ENCODE data around the gene KIF3B.
A peak's percentile ranks its signal among the peaks of the same experiment; 100 is the strongest.
"Not testable (repeated sequence)": the region's sequence is repeated elsewhere in the genome, so short reads cannot be mapped to it uniquely, and the experiment has no call there.

Gene KIF3B

DNA sequence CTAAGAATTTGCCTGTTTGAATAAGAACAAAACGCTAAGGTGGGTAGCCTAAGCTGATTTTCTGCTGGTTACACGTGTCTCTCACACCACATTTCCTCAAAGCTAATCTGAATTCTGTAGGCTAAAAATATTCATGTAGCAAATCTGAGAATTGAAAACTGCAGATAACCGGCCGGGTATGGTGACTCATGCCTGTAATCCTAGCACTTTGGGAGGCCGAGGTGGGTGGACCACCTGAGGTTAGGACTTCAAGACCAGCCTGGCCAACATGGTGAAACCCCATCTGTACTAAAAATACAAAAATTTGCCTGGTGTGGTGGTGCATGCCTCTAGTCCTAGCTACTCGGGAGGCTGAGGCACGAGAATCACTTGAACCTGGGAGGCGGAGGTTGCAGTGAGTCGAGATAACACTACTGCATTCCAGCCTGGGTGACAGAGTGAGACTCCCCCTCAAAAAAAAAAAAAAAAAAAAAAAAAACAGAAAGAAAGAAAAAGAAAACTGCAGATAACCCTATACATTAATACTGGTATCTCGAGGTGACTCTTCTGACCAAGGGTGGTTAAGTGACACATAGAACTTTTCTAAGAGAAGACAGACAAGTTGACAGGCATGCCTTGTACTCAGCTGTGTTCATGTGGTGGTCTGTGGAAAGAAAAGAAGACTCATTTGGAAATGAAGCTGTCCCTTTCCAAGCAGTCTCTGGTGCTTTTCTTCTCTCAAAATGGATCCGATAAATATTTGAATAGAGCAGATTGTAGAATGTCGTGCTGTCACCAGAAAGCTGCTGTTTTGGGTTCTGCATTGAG is 55.9 kb downstream of the KIF3B start:
- peak; percentile 13 for DNase-seq

DNA sequence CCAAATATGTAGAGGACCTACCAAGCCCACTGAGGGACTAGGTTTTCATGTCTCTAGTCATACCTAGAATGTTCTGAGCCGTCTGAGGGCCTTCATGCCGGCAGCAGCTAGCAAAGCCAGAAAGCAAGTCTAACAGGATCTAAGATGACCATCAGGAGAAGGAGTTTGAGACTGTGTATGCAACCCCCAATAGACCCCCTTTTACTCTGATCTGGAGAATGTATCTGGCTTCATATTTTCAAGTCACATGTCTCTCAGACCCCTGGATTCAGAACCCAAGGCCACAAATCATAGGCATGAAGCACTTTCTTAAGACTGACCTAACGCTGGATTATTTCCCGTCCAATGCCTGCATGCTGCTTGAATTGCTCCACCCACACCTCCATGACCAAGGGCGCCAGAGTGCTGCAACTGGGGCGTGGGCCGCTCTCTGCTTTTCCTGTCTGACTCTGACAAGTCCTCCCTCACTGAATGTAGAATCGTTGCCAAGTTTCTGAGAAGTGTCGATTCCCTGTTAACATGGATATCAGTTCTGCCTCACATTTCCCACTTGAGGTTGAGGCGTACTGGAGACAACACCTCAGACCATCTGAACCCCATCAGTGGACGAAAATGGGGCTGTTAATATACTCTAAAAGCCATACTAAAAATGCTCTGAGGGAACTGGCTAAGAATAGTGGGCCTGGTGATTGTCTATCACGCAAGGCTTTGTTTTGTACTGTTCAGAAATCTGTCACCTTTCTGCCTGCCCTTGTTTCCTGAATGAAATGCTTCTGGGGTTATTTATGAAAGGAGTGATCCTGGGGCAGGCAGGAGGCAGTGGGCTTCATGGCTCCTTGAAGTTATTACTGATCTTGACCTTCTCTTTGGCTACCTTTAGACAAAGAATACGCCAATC is 56.8 kb downstream of the KIF3B start:
- peak; percentile 57 for DNase-seq

DNA sequence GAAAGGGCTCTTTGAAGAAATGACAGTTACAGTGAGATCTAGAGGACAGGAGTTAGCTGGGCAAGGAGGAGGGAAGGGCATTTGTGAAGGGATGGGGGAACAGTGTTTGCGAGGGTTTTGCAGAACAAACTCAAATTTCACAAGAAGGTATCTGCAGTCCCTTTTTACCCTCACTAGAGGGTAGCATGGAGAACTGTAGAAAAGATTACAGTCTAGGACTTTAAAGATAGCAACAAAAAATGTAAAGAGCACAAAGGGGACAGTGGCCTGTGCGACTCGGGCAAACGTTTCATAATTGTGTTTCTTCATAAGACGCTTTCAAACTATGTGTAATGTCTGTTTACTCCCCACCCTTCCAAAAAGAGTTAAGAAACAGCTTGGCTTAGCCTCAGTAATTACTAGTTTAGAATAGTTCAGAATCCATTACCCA is 59.5 kb downstream of the KIF3B start:
- peak; percentile 43 for DNase-seq

DNA sequence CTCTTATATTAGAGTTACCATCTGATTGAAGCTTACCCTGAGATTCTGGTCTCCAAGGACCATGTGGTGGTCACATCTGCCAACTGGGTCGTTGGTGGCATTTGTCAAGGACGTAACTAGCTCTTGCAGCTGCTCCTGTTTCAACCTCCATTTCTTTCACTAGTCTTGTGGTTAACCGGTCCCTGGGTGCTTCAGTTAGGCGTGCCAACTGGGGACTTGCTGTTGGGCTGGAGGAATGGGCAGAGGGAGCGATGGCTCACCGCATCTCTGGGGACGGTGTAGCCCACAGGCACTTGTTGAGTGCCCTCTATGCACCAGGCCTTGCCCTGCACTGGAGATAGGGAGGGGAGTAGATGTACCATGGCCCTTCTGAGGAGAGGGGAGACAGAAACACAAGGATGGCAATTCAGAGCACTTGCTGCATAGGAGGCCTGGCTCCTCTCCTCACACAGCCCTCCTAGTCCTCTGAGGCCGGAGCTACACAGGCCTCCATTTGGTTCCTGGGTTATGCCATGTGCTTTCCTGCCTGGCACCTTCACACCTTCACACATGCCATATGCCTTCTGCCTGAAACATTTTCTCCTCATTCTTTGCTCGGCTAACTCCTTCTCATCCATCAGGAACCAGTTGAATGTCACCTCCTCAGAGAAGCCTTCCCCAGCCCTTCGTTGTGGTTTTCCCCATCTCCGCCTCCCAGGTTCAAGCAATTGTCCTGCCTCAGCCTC is 60.6 kb downstream of the KIF3B start:
- DNase-seq, result no peak

DNA sequence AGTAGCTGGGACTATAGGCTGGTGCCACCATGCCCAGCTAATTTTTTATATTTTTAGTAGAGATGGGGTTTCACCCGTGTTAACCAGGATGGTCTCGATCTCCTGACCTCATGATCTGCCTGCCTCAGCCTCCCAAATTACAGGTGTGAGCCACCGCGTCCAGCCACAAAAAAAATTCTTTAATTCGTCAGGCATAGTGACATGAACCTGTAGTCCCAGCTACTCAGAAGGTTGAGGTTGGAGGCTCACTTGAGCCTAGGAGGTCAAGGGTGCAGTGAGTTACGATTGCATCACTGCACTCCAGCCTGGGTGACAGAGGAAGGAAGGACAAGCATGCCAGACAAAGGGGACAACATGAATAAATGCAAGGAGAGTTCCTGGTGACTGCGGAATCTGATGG is 61.2 kb downstream of the KIF3B start:
- no peak for DNase-seq

DNA sequence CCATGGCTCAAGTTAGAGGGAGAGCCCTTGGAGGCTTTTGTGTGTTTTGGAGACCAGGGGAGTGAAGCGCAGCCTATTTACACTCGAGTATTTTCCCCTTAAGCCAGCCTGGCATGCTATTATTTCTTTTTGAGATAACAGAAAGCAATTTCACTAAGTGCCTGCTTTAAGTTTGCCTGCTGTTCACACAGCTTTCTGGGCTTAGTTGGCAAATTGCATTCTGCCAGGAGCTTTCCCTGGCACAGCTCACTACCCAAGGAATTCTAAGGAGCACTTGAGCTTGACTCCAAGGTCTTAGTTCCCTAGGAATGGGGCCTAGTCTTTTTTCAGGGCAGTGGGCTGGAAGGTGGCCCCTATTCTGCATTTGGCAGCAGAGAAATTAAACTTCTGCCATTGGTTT is 61.7 kb downstream of the KIF3B start:
- DNase-seq, result no peak

DNA sequence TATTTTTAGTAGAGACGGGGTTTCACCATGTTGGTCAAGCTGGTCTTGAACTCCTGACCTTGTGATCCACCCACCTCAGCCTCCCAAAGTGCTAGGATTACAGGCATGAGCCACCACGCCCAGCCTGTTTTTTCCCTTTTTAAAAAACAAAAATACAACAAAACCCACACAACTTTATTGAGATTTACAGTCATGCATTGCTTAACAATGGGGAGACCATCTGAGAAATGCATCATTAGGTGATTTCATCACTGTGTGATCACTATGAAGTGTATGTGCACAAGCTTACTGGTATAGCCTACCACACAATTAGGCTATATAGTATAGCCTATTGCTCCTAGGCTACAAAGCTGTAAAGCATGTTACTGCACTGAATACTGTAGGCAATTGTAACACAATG is 63.6 kb downstream of the KIF3B start:
- DNase-seq, result not testable (repeated sequence)

DNA sequence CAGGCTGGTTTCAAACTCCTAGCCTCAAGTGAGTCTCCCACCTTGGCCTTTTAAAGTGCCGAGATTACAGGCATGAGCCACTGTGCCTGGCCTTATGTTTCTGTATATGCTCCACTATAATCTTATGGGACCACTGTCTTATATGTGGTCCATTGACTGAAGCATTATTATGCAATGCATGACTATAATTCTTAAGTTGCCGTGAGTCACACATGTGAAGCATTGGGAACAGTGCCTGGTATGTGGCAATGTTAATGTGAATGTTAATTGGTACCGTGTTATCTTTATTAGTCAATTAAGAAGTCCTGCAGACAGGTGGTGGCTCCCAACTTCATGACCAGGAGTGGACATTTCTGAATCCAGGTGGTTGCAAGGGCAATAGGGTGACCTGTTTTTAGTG is 66.0 kb downstream of the KIF3B start:
- no peak for DNase-seq

DNA sequence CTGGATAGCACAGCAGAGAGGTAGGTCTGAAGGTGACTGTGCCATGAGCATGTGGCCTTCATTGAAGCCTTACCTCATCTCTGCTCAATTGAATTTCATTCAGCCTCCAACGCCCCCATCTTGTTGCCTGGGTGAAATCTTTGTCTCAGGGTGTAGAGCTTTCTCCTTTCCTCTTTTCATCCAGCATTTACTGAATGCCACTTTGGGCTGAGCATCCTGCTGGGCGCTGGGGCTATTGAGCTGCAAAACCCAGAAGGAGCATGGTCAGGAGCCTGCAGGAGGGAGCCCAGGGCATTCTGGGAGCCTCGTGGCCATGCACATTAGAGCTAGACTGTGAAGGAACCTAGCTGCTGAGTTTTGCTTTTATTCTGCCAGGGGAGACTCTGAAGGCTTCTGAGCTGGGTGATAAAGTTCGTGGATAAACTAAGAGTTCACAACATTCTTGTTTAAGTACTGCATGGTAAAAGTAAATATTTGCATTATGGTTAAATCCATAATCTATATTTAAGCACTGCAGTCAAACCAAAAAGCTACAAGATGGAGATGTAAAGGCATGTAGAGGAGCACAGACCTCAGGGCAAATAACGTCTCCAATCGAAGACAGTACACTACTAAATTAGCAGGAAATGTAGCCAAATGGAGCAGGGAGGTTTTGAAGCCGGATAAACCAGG is 67.5 kb downstream of the KIF3B start:
- DNase-seq, result no peak

DNA sequence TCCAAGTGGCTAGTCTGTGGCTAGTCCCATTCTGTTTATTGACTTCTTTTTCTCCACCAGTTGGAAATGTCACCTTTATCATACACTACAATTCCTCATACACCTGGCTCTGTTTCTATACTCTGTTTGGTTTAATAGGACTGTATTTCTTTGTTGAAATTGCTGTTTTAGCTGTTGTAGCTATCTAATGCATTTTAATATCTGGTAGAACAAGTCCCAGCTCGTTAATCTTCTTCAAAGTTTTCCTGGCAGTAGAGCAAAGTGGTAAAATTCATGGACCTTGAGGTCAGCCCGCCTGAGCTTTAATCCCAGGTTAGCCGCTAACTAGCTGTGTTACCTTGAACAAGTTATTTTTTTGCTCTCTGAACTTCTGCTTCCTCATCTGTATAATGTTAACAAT is 70.8 kb downstream of the KIF3B start:
- no peak for DNase-seq

DNA sequence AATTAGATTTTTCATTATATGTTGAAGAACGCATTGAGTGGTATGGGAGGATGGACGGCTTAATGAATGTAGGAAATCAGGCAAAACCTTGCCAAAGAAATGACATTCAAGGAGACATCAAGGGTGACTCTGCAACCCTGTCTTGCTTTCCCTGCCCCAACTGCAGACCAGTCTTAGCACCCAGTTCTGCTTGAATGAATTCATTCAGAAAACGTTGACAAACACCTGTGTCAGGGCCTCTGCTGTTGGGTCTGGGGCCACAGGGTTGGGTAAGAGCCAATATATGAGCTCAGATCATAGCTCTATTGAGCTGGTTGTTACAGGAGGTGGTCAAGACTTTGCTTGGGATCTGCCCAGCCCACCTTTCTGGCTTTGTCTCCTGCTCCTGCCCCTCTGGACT is 73.0 kb downstream of the KIF3B start:
- no peak for DNase-seq

DNA sequence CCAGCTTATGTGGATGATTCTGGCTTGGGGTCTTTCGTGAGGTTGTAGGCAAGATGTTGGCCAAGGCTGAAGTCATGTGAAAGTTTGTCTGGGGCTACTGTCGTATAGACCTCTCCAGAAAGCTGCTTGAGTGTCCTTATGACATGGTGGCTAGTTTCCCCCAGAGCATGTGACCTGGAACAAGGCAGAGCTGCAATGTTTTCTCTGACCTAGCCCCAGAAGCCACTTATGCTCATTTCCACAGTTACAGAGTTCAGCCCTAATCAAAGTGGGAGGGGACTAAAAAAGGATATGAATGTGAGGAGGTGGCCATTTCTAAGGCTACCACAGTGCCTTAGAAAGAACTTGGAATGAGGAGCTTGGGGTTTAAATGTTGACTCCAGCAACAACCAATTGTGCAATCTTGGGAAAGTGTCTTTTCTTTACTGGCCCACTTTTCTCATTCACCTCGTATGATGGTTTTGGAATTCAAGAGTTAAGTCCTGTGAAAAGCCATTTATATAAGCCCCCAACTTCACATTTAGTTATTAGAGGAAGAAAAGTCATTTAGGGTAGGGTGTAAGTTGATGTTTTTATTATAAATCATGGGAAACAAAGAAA is 74.8 kb downstream of the KIF3B start:
- DNase-seq, result no peak

DNA sequence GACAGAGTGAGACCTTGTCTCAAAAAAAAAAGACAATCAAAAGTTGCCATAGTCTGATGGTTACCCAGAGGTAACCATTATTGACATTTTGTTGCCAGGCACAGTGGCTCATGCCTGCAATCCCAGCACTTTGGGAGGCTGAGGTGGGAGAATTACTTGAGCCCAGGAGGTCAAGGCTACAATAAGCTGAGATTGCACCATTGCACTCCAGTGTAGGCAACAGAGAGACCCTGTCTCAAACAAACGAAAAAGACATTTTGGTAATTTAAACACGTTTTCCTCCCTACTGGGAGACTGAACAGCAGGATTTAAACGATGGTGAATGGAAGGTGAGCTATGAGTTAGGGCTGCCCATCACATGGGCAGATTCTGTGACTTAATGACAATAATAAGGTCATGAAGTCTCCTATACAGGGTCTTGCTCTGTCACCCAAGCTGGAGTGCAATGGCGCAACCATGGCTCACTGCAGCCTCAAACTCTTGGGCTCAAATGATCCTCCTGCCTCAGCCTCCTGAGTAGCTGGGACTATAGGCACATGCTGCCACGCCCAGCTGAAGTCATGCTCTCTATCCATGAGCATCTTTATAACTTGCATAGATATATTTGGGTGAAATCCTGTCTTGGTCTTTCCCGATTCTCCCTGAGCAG is 76.5 kb downstream of the KIF3B start:
- DNase-seq, result no peak

DNA sequence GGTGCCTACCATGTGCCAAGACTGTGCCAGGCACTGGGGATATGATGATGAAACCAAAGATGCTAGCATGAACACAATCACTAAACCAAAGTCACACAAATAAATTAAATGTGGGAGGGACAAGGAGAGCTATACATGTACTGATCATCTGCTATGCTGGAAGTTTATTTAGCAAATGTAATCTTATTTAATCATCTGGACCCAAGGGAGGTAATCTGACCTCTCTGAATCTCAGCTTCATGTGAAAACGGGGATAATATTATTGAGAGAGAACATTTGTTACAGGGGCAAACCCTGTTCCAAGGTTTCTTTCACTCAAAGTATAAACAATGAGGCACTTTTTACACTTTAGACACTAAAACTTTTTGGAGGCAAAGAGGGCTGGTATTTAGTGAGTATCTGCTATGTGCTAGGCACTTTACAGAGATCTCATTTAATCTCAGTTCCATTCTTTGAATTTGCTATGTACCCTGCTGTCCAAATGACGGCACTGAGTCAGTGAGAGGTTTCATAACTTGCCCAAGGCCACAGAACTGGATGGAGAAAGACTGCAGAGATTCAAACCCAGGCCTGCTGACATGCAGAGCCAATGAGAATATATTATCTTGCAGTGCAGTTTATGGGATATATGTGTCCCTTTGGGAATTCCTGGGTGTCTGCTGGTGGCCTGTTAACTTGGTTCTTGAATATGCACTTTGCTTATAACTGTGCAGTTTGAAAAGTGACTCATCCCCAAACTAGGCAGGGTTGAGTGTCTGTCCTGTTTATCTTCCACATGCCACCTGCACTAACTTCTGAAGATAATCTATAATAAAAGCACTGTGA is 77.4 kb downstream of the KIF3B start:
- no peak for DNase-seq

DNA sequence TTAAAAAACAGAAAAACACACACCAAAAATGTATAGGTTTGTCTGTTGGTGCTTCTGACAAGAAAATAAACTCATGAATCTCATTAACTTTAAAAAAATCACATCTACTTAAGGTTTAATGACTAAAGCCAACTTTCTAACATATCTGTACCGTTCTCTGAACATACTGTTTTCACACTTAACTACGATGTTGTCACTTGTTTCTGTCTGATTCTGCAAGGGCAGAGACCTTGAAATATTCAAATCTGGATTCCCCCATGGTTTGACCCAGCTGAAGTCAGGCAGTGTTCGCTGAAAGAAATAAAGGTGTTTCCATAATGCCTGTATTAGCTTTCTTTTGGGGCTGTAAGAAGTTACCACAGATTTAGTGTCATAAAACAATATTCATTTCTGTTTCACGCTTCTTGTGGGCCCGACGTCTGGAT is 78.0 kb downstream of the KIF3B start:
- no peak for DNase-seq

DNA sequence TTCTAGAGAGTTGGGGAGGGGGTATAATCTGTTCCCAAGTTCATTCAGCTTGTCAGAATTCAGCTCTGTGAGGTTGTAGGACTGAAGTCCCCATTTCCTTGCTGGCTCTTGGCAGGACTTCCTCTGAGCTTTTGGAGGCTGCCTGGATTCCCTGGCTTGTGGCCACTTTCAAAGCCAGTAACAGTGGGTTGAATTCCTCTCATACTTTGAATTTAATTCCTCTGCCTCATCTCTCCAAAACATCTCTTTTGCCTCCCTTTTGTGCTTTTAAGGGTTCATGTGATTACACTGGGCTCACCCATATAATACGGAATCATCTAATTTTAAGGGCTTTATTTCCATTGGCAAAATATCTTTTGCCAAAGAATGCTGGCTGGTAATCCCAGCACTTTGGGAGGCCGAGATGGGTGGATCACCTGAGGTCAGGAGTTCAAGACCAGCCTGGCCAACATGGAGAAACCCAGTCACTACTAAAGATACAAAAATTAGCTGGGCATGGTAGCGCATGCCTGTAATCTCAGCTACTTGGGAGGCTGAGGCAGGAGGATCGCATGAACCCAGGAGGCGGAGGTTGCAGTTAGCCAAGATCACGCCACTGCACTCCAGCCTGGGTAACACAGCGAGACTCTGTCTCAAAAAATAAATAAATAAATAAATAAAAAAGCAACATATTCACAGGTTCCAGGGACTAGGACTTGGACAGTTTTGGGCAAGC is 78.6 kb downstream of the KIF3B start:
- DNase-seq, result not testable (repeated sequence)

DNA sequence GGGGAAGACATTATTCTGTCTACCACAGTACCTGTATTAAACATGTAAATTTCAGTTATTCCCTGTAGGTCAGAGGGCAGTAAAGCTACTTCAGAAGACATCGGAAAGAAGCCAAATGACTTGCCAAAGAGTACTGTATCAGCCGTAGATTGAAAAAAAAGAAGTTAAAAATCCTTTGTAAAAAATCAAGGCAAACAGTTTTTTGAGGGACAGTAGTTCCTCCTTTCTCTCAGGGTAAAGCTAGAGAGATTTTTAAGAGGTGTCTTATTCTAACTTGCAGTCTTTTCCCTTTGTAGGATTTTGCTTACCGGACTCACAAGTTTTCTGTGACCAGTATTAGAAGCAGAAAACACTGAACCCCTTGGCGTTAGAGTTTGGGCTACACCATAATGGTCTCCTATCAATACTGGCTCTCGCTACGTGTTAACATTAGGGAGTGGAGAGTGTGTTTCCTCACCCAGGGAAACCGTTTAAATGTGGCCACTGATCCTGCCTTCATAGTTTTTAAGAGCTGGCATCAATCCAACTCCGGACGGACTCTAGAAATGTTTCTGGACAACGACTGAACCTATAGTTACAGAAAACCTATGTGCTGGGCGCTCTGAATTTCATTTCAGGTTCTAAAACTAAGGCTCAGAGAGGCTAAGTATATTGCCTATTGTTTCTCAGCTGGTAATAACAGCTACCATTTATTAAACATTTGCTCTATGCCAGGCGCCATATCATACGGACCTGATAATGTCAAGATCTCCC is 79.3 kb downstream of the KIF3B start:
- DNase-seq, result no peak

DNA sequence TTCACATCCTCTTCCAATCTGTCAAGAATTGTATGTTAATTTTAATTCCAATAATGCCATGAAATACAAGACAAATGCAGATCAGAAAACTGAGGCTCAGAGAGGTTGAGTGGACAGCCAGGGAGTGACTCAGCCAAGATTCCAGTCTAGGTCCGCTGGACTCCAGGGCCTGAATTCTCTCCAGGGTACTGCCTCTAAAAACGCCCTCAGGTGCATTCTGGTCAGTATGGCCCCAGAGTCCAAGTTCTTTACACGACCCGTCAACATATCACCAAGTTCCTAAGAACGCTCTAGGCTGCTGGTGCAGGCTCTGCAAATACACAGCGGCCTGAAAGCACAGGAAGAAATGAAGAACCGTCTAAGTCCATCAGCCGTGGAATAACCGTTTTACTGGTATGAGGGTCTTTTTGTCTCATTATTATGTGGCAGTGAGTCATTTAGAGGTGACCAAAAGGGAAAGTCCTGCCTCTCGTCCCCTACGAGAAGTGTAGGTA is 80.0 kb downstream of the KIF3B start:
- no peak for DNase-seq

Measured in CD4-positive, alpha-beta T cell treated with Interleukin-17A for 1 hour (primary cell).